HCT116 (cell line): ENCODE results near the gene EXOSC10.

Experiments
- POLR2A ChIP-seq: IDR thresholded peaks from 2 replicates; pipeline ENCODE4 v1.7.0; 2011; ENCODE audit warnings: borderline replicate concordance; ENCODE audit not compliant: insufficient read depth, insufficient read length; ENCODE audit errors: extremely low read depth
- POLR2AphosphoS5 ChIP-seq: IDR thresholded peaks from 2 replicates; pipeline ENCODE4 v1.6.1; 2011; ENCODE audit warnings: mild to moderate bottlenecking, low read depth, low read length, moderate library complexity
- RAD21 ChIP-seq: IDR thresholded peaks from 2 replicates; pipeline ENCODE4 v1.6.1; 2012; ENCODE audit warnings: low read depth, mild to moderate bottlenecking
- TF ChIP-seq, protein P1 (sequence below), 3 experiments: fragments of 200-600 bp in 1 of 3; sonication (generic) in 1 of 3; IDR thresholded peaks in 2 of 3; conservative IDR thresholded peaks in 1 of 3; 2 replicates each; pipeline ENCODE4 v1.5.1; 2012 to 2017; ENCODE audit warnings: low read depth in 2 of 3, low read length in 2 of 3, antibody characterized with exemption in 1 of 3, borderline replicate concordance in 1 of 3, control low read depth in 1 of 3, mild to moderate bottlenecking in 1 of 3, mixed read lengths in 1 of 3, mixed run types in 1 of 3, moderate library complexity in 1 of 3; ENCODE audit not compliant: insufficient read depth in 1 of 3
- TF ChIP-seq, protein P2 (sequence below): IDR thresholded peaks from 2 replicates; pipeline ENCODE4 v1.6.1; 2012

DNA sequence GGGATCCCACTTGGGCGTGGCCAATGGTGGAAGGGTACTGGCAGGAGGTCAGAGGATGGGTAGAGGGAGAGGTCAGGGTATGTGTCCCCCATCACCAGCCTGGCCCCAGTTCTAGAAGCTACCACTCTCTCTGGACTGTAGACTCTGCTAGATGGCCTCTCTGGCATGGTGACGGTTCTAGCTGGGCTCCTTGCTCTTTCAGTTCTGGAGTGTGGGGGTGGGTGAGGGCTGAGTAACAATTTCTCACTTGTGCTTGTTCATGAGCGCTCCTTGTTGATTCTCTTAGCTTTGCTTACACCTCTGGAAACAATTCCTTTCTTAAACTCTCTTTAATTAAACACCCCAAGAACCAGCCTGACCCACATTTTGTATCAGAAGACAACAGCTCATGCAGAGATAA, 25.3 kb upstream of the EXOSC10 start:
- TF ChIP-seq POLR2AphosphoS5 (no peak), RAD21 (no peak), POLR2A (no peak)
- TF ChIP-seq, protein P1, sequence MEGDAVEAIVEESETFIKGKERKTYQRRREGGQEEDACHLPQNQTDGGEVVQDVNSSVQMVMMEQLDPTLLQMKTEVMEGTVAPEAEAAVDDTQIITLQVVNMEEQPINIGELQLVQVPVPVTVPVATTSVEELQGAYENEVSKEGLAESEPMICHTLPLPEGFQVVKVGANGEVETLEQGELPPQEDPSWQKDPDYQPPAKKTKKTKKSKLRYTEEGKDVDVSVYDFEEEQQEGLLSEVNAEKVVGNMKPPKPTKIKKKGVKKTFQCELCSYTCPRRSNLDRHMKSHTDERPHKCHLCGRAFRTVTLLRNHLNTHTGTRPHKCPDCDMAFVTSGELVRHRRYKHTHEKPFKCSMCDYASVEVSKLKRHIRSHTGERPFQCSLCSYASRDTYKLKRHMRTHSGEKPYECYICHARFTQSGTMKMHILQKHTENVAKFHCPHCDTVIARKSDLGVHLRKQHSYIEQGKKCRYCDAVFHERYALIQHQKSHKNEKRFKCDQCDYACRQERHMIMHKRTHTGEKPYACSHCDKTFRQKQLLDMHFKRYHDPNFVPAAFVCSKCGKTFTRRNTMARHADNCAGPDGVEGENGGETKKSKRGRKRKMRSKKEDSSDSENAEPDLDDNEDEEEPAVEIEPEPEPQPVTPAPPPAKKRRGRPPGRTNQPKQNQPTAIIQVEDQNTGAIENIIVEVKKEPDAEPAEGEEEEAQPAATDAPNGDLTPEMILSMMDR (IDR thresholded peaks at IDR 0.05 in 2 of 3, conservative IDR thresholded peaks at IDR 0.05 in 1 of 3; ENCODE audit: borderline replicate concordance in 1 of 3, insufficient read depth in 1 of 3, low read depth in 2 of 3, low read length in 2 of 3): no peak
- TF ChIP-seq, protein P2, sequence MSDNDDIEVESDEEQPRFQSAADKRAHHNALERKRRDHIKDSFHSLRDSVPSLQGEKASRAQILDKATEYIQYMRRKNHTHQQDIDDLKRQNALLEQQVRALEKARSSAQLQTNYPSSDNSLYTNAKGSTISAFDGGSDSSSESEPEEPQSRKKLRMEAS: no peak
